Calu3 (cell line): ENCODE data around the gene ABHD4. TPM values are rescaled to one million over a fixed set of nuclear protein-coding genes. Genes with fewer than 3 reads are reported as not detected.

Experiments used
- BruUV-seq: library from RNA; stranded (reverse); fragments of 400-500 nt; replicated peaks from 2 replicates; lab custom pipeline; 2021; lab: Mats Ljungman, UMichigan
- CTCF ChIA-PET: fragments of 300-600 bp; sonication (Branson Sonifier 250); formaldehyde crosslinking; loops from one replicate; lab custom pipeline; 2022; ENCODE audit warnings: antibody characterized with exemption; lab: Charles Lee
- DNase-seq: peaks from one replicate; pipeline ENCODE4 v3.0.0; 2022
- H3K27ac Mint-ChIP-seq: one replicate; pipeline ENCODE4 v1.8.0; 2022; ENCODE audit warnings: mixed read lengths; ENCODE audit not compliant: unreplicated experiment
- H3K27me3 Mint-ChIP-seq: one replicate; pipeline ENCODE4 v1.8.0; 2022; ENCODE audit warnings: mixed read lengths; ENCODE audit not compliant: unreplicated experiment
- H3K36me3 Mint-ChIP-seq: one replicate; pipeline ENCODE4 v1.8.0; 2022; ENCODE audit warnings: mild to moderate bottlenecking, moderate library complexity, mixed read lengths; ENCODE audit not compliant: insufficient read depth, unreplicated experiment
- H3K4me1 Mint-ChIP-seq: one replicate; pipeline ENCODE4 v1.8.0; 2022; ENCODE audit warnings: mild to moderate bottlenecking, low read depth, mixed read lengths; ENCODE audit not compliant: unreplicated experiment
- H3K4me3 Mint-ChIP-seq: one replicate; pipeline ENCODE4 v1.8.0; 2022; ENCODE audit warnings: mild to moderate bottlenecking, low read depth, moderate library complexity, mixed read lengths; ENCODE audit not compliant: unreplicated experiment
- H3K9me3 Mint-ChIP-seq: one replicate; pipeline ENCODE4 v1.8.0; 2022; ENCODE audit warnings: low read depth, mixed read lengths; ENCODE audit not compliant: unreplicated experiment
- intact Hi-C: fragments of 100-400 bp; cut with micrococcal nuclease; formaldehyde crosslinking; loops from one replicate; pipeline ENCODE4 v1.10.0; 2022; ENCODE audit not compliant: unreplicated experiment
- total RNA-seq: library from RNA; stranded (reverse); gene quantifications from 2 replicates; pipeline ENCODE4 v1.2.3, GENCODE V29; 2022
- TF ChIP-seq, protein P1 (sequence below): fragments of 200-600 bp; IDR thresholded peaks from one replicate; pipeline ENCODE4 v1.8.0; 2022; ENCODE audit warnings: antibody characterized with exemption; ENCODE audit not compliant: unreplicated experiment

ABHD4 gene
- total RNA-seq, 1 experiment from 2014 or later = 11.2 TPM

DNA sequence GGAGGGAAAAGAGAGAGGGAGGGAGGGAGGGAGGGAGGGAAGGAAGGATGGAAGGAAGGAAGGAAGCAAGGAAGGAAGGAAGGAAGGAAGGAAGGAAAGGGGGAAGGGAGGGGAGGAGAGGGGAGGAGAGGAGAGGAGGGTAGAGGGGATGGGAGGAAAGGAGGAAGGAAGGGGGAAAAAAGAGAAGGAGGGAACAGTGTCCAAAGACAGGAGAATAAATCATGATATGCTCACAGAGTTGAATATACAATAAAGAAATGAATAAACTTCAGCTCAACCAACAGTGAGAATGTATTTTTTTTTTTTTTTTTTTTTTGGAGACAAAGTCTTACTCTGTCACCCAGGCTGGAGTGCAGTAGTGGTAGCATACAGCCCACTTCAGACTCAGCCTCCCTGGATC lies 42.1 kb downstream of the ABHD4 start:
- BruUV-seq = no TSS peak
- peaks cover 31% of the 10 kb centered on the region for H3K4me1 Mint-ChIP-seq
- CTCF ChIA-PET = interaction anchor here (0.6 to 0.8 kb wide), 3 partner anchors 45 to 246 kb away, joined by 3 to 6 read pairs (median 4); no protein-coding TSS in a partner anchor
- TF ChIP-seq, protein P1, sequence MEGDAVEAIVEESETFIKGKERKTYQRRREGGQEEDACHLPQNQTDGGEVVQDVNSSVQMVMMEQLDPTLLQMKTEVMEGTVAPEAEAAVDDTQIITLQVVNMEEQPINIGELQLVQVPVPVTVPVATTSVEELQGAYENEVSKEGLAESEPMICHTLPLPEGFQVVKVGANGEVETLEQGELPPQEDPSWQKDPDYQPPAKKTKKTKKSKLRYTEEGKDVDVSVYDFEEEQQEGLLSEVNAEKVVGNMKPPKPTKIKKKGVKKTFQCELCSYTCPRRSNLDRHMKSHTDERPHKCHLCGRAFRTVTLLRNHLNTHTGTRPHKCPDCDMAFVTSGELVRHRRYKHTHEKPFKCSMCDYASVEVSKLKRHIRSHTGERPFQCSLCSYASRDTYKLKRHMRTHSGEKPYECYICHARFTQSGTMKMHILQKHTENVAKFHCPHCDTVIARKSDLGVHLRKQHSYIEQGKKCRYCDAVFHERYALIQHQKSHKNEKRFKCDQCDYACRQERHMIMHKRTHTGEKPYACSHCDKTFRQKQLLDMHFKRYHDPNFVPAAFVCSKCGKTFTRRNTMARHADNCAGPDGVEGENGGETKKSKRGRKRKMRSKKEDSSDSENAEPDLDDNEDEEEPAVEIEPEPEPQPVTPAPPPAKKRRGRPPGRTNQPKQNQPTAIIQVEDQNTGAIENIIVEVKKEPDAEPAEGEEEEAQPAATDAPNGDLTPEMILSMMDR = no peak
- no peak for DNase-seq
- no peaks in the 10 kb centered on the region for H3K9me3 Mint-ChIP-seq
- no peaks in the 10 kb centered on the region for H3K27me3 Mint-ChIP-seq
- no peak overlapping the region for H3K4me3 Mint-ChIP-seq
- H3K36me3 Mint-ChIP-seq = no peaks in the 10 kb centered on the region
- intact Hi-C loops = no loop called here
- no peak overlapping the region for H3K27ac Mint-ChIP-seq

DNA sequence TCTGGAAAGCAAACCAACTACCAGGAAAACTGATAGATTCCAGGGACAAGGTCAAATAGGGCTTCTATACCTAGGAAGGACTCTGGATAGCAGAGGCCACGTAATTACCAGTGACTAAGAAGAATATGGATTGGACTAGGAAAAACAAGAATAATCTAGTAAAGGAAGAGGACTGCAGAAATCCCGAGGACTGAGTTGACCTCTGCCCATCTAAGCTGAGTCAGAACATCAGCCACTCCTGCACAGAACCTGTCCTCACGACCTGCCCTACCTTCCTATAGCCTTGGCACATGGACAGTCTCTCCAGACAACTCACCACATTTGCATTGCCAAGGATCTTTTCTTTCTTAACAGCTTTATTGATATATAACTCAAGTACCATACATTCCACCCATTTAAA lies 43.7 kb downstream of the ABHD4 start:
- CTCF ChIA-PET = interaction anchor here (0.5 to 1.2 kb wide), 5 partner anchors 11 to 181 kb away, joined by 3 to 5 read pairs (median 3); no protein-coding TSS in a partner anchor
- intact Hi-C loops = no loop called here
- Mint-ChIP-seq H3K4me1 (peaks cover 44% of the 10 kb centered on the region), H3K36me3 (peaks cover 6% of the 10 kb centered on the region), H3K27ac (no peak overlapping the region), H3K9me3 (no peaks in the 10 kb centered on the region), H3K27me3 (no peaks in the 10 kb centered on the region), H3K4me3 (no peak overlapping the region)
- TF ChIP-seq, protein P1 = no peak
- peak; percentile 7 for DNase-seq
- BruUV-seq = no TSS peak

DNA sequence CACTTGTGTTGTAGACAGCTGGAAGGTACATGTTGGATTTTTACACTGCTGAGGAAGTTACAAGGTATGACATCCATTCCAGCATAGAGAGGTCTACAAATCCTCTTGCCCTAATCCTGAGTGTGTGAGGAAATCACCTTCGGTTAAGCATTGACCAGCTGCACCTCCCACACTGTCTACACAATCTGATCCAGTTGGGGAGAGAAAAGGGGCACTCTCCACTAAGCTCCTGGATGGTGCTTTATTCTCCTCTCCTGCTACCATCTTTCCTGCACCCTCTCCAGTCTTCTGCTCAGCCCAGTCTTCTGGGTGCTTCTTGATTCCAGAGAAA lies 46.2 kb downstream of the ABHD4 start, which contains the start of gene OR6J1:
Gene OR6J1, minus strand, starts transcription at position 48 of the 331 bp plus-strand sequence. CDS start 9,541 bp downstream, outside the sequence.
- intact Hi-C loops = loop anchor here (2.0 kb wide), 1 partner anchor 73 kb away; no protein-coding TSS in a partner anchor
- H3K27ac Mint-ChIP-seq = no peak within 1 kb of the TSS
- peaks cover 48% of the 10 kb centered on the region for H3K4me1 Mint-ChIP-seq

DNA sequence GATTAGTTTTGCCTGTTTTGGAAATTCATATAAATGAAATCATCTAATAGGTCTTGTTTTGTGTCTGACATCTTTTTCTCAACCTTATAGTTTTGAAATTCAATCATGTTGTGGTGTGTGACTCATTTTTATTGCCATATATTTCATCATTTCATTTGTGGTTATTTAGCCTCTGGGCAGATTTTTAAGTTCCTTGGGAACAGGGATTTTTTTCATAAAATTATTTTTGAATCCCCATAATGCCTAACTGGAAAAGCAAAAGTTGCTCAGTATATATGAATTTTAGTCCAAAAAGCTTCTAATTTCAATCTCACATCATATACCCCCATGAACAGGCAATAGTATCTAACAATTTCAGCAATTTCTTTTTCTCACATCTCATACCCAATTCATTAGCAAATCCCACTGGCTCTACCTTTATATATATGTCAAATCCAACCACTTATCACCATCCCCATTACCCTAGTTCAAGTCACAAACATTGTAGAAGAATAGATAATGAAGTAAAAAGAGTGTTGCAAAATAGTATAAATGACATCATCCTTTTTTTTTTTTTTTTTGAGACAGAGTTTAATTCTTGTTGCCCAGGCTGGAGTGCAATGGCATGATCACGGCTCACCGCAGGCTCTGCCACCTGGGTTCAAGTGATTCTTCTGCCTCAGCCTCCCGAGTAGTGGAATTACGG lies 48.6 kb downstream of the ABHD4 start:
- TF ChIP-seq, protein P1 = no peak
- DNase-seq = no peak
- Mint-ChIP-seq H3K27me3 (no peaks in the 10 kb centered on the region), H3K4me1 (peaks cover 48% of the 10 kb centered on the region), H3K4me3 (no peak overlapping the region), H3K27ac (peak overlapping the region; percentile 70), H3K9me3 (no peaks in the 10 kb centered on the region), H3K36me3 (peaks cover 11% of the 10 kb centered on the region)
- CTCF ChIA-PET = interaction anchor here (0.6 kb wide), 1 partner anchor 377 kb away, joined by 6 read pairs; no protein-coding TSS in a partner anchor
- no TSS peak for BruUV-seq
- intact Hi-C loops = no loop called here

More for the DNA sequence above, 46.2 kb downstream of the ABHD4 start, which contains the start of gene OR6J1:
- CTCF ChIA-PET = interaction anchor here (0.6 to 1.2 kb wide), 4 partner anchors 9 to 178 kb away, joined by 3 to 4 read pairs (median 4); no protein-coding TSS in a partner anchor
- Mint-ChIP-seq H3K36me3 (peaks cover 11% of the 10 kb centered on the region), H3K27me3 (no peaks in the 10 kb centered on the region), H3K4me3 (no peak within 1 kb of the TSS), H3K9me3 (no peaks in the 10 kb centered on the region)
- BruUV-seq = no TSS peak
- DNase-seq = no peak
- TF ChIP-seq, protein P1 = no peak
